Spleen (tissue), 7 donors: Measurements from ENCODE around the gene CD84.

Experiments
- POLR2AphosphoS5 ChIP-seq, 3 donors: sonication (generic); formaldehyde crosslinking; IDR thresholded peaks; one replicate each; pipeline ENCODE4 v1.5.1; 2017; ENCODE audit warnings: antibody characterized with exemption in 3 of 3
- TF ChIP-seq, protein P1 (sequence below), 11 experiments: fragments of 200-600 bp in 7 of 11; fragments of 450-650 bp in 4 of 11; sonication (generic) in 4 of 11; IDR thresholded peaks in 8 of 11; conservative IDR thresholded peaks in 3 of 11; 1 replicate in 7 of 11; 2 replicates in 4 of 11; pipeline versions ENCODE4 v1.4.0 to v1.8.0; 2016 to 2021; ENCODE audit warnings: antibody characterized with exemption in 11 of 11, inconsistent platforms in 4 of 11, mild to moderate bottlenecking in 1 of 11
- donor health status: DM: no; HTN: no; CAD: no; lungs with moderate emphysema.
- donor health status: DM: no; HTN: no; CAD: no.
- donor health status: DM: no; HTN: no; CAD: no.

DNA sequence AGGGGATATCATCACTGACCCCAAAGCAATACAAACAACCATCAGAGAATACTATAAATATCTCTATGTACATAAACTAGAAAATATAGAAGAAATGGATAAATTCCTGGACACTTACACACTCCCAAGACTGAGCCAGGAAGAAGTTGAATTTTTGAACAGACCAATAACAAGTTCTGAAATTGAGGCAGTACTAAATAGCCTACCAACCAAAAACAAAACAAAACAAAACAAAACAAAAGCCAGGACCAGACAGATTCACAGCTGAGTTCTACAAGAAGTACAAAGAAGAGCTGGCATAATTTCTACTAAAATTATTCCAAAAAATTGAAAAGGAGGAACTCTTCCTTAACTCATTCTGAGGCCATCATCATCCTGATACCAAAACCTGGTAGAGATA lies 18.5 kb downstream of the CD84 start:
- TF ChIP-seq, protein P1, sequence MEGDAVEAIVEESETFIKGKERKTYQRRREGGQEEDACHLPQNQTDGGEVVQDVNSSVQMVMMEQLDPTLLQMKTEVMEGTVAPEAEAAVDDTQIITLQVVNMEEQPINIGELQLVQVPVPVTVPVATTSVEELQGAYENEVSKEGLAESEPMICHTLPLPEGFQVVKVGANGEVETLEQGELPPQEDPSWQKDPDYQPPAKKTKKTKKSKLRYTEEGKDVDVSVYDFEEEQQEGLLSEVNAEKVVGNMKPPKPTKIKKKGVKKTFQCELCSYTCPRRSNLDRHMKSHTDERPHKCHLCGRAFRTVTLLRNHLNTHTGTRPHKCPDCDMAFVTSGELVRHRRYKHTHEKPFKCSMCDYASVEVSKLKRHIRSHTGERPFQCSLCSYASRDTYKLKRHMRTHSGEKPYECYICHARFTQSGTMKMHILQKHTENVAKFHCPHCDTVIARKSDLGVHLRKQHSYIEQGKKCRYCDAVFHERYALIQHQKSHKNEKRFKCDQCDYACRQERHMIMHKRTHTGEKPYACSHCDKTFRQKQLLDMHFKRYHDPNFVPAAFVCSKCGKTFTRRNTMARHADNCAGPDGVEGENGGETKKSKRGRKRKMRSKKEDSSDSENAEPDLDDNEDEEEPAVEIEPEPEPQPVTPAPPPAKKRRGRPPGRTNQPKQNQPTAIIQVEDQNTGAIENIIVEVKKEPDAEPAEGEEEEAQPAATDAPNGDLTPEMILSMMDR (IDR thresholded peaks at IDR 0.05 in 8 of 11, conservative IDR thresholded peaks at IDR 0.05 in 3 of 11) = no peak
- TF ChIP-seq POLR2AphosphoS5 (IDR thresholded peaks at IDR 0.05) = no peak
